Type B pancreatic cell (in vitro differentiated cells): ENCODE measurements around the gene FUT8. TPM values are rescaled to one million over a fixed set of nuclear protein-coding genes. Genes with fewer than 3 reads are reported as not detected.
"Not testable (repeated sequence)": the region's sequence is repeated elsewhere in the genome, so short reads cannot be mapped to it uniquely, and the experiment has no call there.

ENCODE experiments used
- DNase-seq: peaks from one replicate; pipeline ENCODE4 v3.0.0; 2021; ENCODE audit warnings: mixed read lengths; ENCODE audit not compliant: unreplicated experiment; ENCODE audit errors: extremely low spot score
- H3K27ac Mint-ChIP-seq: 2 replicates; pipeline ENCODE4 v1.8.0; 2021; ENCODE audit warnings: mild to moderate bottlenecking, mixed read lengths
- H3K27me3 Mint-ChIP-seq: 2 replicates; pipeline ENCODE4 v1.8.0; 2021; ENCODE audit warnings: mixed read lengths
- H3K36me3 Mint-ChIP-seq: 2 replicates; pipeline ENCODE4 v1.8.0; 2021; ENCODE audit warnings: mixed read lengths
- H3K4me1 Mint-ChIP-seq: one replicate; pipeline ENCODE4 v1.8.0; 2021; ENCODE audit warnings: mixed read lengths; ENCODE audit not compliant: unreplicated experiment
- H3K4me3 Mint-ChIP-seq: 2 replicates; pipeline ENCODE4 v1.8.0; 2021; ENCODE audit warnings: mild to moderate bottlenecking, mixed read lengths
- H3K9me3 Mint-ChIP-seq: 2 replicates; pipeline ENCODE4 v1.8.0; 2021; ENCODE audit warnings: mixed read lengths
- total RNA-seq: library from RNA; stranded (reverse); gene quantifications from 2 replicates; pipeline ENCODE4 v1.2.1, GENCODE V29; 2021; ENCODE audit warnings: low replicate concordance
- TF ChIP-seq, protein P1 (sequence below): fragments of 200-600 bp; sonication (generic); conservative IDR thresholded peaks from 2 replicates; pipeline ENCODE4 v1.5.0; 2021; ENCODE audit warnings: antibody characterized with exemption, mild to moderate bottlenecking

Gene FUT8
- total RNA-seq, 1 donor from 2014 or later: 67.4 TPM

DNA sequence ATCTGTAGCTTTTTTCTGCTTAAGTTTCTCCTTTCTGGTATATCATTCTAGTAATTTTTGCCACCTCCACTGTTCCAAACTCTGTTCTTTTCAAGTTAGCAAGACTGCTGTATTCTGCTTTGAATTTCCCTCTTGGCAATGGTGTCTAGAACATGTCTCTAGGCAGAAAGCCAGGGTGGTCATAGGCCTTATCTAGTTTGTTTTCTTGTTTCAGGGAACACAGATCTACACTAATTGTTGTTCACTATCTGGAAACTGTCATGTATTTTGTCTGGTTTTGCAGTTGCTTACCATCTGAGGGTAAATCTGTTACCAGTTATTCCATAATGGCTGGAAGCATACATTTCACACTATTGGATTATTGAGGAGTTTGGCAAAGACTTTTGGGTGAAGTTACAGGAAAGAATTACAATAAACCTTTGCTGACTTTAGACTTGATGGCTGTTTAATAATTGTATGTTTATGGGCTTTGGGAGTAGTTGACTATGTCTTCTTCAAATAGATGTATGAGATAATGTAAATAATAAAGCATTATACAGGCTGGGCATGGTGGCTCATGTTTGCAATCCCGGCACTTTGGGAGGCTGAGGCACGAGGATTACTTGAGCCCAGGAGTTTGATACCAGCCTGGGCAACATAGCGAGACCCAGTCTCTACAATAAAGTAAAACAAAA is 41.4 kb downstream of the FUT8 start:
- Mint-ChIP-seq H3K27ac (no peak overlapping the region), H3K9me3 (peaks cover 4% of the 10 kb centered on the region)
- TF ChIP-seq, protein P1, sequence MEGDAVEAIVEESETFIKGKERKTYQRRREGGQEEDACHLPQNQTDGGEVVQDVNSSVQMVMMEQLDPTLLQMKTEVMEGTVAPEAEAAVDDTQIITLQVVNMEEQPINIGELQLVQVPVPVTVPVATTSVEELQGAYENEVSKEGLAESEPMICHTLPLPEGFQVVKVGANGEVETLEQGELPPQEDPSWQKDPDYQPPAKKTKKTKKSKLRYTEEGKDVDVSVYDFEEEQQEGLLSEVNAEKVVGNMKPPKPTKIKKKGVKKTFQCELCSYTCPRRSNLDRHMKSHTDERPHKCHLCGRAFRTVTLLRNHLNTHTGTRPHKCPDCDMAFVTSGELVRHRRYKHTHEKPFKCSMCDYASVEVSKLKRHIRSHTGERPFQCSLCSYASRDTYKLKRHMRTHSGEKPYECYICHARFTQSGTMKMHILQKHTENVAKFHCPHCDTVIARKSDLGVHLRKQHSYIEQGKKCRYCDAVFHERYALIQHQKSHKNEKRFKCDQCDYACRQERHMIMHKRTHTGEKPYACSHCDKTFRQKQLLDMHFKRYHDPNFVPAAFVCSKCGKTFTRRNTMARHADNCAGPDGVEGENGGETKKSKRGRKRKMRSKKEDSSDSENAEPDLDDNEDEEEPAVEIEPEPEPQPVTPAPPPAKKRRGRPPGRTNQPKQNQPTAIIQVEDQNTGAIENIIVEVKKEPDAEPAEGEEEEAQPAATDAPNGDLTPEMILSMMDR: no peak

DNA sequence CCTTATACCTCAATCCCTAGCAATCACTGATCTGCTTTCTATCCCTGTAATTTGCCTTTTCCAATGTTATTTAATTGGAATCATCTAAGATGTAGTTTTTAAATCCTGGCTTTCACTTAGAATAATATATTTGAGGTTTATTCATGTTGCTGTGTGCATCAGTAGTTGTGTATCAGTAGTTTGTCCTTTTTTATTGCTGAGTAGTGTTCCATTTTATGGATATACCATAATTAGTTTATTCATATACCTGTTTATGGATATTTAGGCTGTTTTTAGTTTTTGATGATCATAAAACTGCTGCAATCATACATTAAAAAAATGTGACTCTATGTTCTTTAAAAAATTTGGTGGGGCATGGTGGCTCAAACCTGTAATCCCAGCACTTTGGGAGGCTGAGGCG is 43.7 kb downstream of the FUT8 start:
- Mint-ChIP-seq H3K9me3 (peaks cover 9% of the 10 kb centered on the region), H3K27ac (no peak overlapping the region), H3K36me3 (peaks cover 30% of the 10 kb centered on the region), H3K4me3 (no peak overlapping the region), H3K4me1 (no peaks in the 10 kb centered on the region), H3K27me3 (no peaks in the 10 kb centered on the region)
- no peak for DNase-seq
- TF ChIP-seq, protein P1: no peak

More for the DNA sequence above, 41.4 kb downstream of the FUT8 start:
- DNase-seq: no peak
- H3K4me3 Mint-ChIP-seq: no peak overlapping the region
- H3K36me3 Mint-ChIP-seq: peaks cover 23% of the 10 kb centered on the region
- H3K4me1 Mint-ChIP-seq: no peaks in the 10 kb centered on the region
- no peaks in the 10 kb centered on the region for H3K27me3 Mint-ChIP-seq

DNA sequence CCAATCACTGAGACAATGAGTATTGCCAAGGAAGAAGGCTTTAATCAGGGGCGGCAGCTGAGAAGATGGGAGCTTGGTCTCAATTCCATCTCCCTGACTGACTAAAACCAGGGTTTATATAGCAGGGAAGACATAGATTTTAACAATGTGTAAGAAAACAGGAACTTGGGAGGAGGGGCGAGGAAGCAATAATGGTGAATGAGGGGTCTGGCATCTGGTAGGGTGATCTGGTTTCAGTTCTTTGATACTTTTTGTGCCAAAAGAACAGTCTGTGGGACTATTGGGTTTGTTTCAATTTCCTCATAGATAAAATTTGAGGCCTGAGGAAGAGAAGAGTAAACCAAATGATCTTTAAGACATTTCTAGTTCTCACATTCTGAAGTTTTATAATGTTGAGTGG is 49.2 kb downstream of the FUT8 start:
- Mint-ChIP-seq H3K27ac (peak overlapping the region; percentile 35), H3K4me1 (peaks cover 6% of the 10 kb centered on the region), H3K9me3 (peaks cover 5% of the 10 kb centered on the region), H3K36me3 (peaks cover 24% of the 10 kb centered on the region), H3K27me3 (no peaks in the 10 kb centered on the region), H3K4me3 (no peak overlapping the region)
- no peak for DNase-seq
- TF ChIP-seq, protein P1: no peak

DNA sequence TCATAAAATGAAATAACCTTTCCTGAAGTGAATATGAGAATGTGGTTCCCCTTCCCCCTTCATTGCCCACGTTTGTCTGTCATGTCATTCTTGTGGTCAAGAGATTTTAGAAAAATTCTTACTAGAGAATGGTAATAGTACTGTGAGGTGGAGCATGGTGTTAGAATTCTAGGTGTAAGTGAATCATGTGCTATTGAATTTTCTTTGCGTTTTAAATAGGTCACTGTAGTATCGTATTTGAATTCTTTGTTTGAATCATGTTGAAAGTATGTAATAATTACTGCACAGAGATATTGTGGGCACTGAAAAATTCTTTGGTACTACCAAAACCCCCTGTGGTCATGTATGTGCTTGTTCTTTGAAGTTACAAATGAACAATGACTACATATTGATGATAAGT is 49.9 kb downstream of the FUT8 start:
- Mint-ChIP-seq H3K9me3 (peaks cover 5% of the 10 kb centered on the region), H3K27ac (peak overlapping the region; percentile 3), H3K4me3 (no peak overlapping the region), H3K36me3 (peaks cover 18% of the 10 kb centered on the region), H3K4me1 (peaks cover 6% of the 10 kb centered on the region), H3K27me3 (no peaks in the 10 kb centered on the region)
- TF ChIP-seq, protein P1: no peak
- DNase-seq: no peak

DNA sequence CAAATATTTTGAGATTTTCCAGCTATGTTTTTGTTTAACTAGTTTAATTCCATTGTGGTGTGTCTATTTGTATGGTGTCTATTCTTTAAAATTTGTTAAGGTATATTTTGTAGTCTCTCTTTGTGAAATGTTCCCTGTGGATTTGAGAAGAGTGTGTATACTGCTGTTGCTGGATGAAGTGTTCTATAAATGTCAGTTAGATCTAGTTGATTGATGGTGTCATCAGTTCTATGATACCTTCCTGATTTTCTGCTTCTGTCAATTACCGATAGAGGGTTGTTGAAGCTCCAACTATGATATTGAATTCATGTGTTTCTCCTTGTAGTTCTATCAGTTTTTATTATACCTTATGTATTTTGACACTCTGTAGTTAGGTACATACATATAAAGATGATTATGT is 53.1 kb downstream of the FUT8 start:
- no peak overlapping the region for H3K4me3 Mint-ChIP-seq
- TF ChIP-seq, protein P1: no peak
- DNase-seq: no peak
- H3K4me1 Mint-ChIP-seq: peaks cover 6% of the 10 kb centered on the region
- H3K27me3 Mint-ChIP-seq: no peaks in the 10 kb centered on the region
- peaks cover 19% of the 10 kb centered on the region for H3K36me3 Mint-ChIP-seq
- peaks cover under 1% of the 10 kb centered on the region for H3K9me3 Mint-ChIP-seq
- H3K27ac Mint-ChIP-seq: no peak overlapping the region

DNA sequence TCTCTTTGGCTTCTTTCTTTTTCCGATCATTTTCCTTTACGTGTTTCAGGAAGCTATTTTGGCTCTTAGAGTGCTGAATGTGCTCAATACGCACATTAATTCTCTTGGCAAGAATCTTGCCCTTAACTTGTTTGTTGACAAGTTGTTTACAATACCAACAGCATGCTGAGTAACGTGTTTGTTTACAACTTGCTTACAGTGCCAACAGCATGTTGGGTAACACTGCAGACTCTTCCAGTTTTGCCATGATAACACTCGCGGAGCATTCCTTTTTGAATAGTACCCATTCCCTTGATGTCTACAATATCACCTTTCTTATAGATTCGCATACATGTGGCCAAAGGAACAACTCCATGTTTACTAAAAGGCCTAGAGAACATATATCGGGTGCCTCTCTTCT is 55.4 kb downstream of the FUT8 start:
- peaks cover 13% of the 10 kb centered on the region for H3K36me3 Mint-ChIP-seq
- not testable (repeated sequence) for H3K27me3 Mint-ChIP-seq, H3K27ac Mint-ChIP-seq, H3K4me3 Mint-ChIP-seq, DNase-seq, H3K9me3 Mint-ChIP-seq
- peaks cover 17% of the 10 kb centered on the region for H3K4me1 Mint-ChIP-seq
